ENCODE measurements around the gene MAD1L1. TPM values are rescaled to one million over a fixed set of nuclear protein-coding genes. Genes with fewer than 3 reads are reported as not detected.

MAD1L1 gene
- total RNA-seq, 1 donor from 2014 or later, result 41.4 TPM

DNA sequence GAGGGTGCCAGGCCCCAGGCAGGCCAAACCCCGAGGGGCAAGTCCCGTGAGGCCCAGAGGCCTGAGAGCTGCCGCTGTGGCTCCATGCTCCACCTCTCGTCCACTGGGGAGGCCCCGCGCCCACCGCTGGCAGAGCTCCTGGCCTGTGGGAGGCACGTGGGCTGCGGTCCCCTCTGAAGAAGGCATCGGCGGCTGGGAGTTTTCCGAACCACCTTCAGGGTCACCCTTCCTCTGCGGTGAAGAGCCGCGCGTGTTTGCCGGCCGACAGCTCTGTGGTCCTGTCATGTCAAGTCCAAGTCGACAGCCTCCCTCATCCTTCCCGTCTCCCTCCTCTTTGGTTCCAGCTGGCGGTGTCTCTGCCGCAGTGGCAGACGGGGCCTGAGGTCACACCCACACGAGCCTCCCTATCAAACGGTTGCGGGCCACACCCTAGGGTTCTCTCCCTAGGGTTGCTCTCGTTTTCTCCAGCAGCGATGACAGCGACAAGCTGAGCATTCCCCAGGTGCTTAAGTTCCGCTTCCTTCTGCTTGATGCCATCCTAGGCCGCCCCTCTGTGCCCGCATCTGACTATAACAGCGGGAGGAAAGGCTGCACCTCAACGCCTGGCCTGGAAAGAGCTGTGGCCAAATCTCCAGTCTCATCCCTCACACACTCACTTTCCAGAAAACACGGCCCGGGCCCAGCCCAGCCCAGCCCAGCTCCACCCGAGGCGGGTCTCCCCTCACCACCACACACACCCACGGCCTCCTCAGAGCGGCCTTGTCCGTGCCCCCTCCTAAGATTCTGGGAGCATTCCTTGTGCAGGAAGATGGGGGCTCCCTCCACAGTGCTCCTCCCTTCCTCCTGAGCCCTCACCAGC lies 377.6 kb downstream of the MAD1L1 start:
- peak; percentile 35 for DNase-seq (ENCODE audit: low spot score)

DNA sequence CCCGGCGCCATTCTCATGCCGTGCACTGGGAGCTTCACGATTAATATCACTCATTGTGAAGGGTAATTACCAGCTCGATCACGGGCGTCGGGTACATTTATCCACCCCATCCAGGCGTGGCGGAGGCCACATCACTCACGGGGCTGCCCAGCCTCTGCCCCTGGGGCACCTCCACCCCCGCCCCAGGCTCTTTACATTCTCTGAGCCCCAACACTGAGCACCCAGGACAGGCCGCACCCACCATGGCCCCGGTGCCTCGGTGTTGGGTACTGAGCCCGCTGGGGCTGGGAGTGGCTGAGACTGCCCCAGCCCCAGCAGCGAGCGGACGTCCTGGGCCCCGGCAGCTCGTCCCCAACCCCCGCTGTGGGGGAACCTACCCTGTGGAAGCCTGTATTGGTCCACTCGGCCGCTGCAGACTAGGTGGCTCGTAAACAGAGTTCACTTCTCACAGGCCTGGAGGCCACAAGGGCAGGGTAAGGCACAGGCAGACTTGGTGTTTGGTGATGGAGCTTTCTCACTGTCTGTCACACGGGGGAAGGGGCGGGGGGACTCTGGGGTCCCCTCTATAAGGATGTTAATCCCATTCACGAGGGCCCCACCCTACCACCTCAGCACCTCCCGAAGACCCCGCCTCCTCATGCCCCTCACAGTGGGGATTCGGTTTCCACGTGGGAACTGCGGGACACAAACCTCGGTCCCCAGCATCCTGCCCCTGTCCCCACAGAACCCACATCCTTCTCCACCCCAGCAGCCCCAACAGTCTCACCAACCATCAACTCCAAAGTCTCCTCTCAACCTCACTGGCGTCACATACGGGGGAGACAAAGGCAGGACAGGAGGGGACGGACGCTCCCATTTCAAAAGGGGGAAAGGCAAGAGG lies 378.5 kb downstream of the MAD1L1 start:
- DNase-seq (ENCODE audit: low spot score), result no peak

DNA sequence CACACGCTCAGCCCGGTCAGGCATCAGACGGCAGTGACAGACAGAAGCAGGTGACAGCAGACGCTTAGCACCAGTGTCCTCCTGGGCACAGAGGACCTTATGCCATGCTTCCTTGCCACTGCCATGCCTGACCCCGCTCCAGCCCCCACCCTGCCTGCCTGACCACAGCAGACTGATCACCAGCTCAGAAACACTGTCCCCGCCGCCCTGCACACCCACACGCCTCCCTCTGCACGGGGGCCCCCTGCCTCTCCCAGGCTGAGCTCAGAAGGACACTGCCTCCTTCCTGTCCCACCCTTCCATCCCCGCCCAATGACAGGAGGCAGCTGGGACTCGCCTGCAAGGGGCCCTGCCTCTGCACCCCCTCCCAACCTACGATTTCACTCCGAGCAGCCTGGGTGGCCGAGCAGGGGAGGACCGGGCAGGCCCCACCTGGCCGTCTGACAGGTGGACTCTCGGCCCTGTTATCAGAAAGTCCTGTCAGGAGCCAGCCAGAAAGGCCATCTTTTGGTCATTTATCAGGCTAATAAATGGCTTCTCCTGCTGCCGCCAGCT lies 379.2 kb downstream of the MAD1L1 start:
- no peak for DNase-seq (ENCODE audit: low spot score)

DNA sequence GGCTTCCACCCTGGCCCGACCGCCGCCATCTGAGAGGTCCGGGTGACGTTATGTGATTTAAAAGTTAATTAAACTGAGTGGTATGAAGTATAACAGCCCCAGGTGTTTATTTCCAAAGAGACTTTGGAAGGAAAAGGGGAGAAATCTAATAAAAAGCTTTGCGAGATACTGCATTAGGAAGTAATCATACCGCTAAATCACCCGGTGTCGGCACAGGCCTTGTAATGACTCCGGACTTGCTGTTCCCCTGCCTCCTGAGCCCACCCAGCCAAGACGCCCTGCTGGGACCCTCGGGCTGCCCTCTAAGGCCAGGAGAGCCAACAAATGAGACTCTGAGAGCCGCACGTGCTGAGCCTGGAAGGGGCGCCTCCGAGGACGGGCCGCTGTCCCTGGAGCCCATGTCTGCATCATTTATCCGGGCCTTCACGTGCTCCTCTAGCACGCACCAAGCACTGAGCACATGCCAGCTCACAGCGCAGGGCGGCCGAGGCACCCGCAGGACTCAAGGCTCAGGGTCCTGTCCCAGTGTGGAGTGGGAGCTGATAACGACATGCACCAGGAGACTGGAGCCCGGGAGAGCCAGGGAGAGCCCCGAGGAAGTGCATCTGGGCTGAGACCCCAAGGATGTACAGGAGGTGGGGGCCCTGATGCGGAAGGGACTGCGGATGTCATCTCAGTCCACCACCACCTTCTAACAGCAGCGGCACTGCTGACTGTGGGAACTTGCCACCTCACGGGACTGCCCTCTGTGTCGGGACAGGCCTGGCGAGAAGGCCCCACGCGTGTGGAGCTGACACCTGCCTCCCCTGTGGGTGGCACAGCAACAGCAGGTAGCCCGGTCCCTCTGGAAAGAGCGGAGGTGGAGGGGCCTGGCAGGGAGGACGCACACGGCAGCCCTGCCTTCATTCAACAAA lies 380.0 kb downstream of the MAD1L1 start:
- DNase-seq (ENCODE audit: low spot score), result no peak

DNA sequence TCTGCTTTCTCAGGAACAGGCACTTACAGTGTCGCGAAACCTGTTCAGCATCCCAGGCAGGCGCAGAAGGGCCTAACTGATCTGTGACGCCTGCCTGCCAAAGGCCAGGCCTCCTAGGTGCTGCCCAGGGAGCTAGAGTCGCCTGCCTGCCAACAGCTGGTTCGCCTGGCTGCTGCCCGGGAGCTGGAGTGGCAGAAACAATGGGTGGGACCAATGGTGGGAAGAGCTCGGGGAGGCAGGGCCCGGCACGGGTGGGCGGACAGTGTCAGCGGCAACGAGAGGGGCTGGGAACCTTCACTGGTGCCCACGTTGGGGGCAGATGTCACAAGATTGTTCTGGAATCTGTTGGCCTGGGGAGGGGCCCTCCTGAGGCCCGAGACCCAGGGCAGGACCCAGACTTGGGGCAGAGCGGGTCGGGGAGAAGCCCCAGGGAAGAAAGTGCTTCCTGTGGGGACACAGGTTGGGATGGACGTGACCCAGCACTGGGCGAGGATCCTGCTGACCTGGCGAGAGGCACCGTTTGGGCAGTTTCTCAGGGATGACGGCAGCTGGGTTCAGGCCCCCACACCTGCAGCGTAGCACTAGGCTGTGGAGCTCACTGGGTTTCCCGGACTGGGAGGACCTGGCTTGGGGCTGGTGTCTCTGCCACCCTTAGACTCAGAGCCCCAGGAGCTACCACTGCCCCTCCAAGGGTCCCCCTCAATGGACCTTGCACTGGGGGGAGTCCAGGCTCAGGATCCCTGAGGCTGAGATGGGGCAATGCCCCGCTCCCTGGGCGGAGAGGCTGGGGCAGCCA lies 380.8 kb downstream of the MAD1L1 start:
- DNase-seq (ENCODE audit: low spot score), result no peak

DNA sequence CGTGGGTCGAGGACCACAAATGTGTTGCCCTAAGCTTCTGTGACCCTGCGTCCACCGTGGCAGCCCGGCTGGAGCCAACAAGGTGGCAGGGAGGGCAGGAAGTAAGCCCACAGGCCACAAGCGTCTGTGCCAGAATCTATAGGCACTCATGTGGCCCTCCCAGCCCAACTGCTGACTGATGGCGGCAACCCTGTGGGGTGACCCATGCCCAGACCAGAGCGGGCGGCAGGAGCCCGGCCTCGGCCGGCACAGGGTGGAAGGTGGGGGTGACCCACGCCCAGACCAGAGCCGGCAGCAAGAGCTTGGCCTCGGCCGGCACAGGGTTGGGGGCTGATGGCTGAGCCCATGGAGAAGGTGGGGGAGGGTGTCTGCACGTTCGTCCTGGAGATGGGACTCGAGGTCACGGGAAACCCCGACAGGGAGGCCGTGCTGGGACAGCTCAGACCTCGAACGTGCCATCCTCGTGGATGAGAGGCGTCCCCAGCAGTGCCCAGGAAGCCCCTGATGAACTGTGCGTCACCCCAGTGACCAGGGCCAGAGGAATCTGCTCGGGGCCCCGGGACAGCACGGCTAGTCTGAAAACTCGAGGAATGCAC lies 381.7 kb downstream of the MAD1L1 start:
- DNase-seq (ENCODE audit: low spot score), result no peak

DNA sequence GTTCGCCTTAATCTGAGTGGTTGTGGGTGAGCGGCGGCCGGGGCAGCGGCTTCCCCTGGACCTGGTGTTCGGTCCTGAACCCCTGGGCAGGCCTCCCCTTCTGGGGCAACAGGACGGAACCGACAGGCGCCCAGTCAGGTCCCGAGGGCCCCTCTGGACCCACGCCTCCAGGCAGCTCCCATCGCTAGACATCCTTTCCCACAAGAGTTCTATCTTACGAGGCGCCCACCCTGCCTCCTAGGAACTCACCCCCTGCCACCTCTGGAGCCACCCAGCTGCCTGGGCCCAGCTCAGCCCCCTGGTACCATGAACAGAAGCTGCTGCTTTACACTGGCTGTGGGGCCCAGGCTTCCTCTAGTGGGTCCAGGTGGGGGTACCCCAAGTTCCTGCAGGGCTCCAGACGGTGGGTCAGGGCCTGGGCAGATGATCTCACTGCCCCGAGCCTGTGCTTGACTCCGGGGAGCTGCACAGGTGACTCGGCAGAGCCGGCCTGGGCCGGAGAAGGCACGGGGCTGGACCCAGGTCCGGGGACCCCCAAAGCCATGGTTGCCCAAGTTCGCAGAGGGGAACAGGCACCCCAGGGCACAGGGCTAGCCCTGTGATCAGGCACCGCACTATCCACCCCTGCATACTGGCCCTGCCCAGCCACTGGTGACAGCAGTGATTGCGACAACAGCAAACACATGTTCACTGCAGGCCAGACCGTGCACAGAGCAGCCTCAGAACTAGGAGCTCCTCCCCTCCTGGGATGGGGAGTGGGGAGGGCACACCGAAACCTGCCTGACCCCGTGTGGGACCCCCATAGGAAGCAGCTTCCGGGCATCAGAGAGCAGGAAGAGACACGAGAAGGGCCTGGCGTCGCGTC lies 382.4 kb downstream of the MAD1L1 start:
- DNase-seq (ENCODE audit: low spot score), result no peak

DNA sequence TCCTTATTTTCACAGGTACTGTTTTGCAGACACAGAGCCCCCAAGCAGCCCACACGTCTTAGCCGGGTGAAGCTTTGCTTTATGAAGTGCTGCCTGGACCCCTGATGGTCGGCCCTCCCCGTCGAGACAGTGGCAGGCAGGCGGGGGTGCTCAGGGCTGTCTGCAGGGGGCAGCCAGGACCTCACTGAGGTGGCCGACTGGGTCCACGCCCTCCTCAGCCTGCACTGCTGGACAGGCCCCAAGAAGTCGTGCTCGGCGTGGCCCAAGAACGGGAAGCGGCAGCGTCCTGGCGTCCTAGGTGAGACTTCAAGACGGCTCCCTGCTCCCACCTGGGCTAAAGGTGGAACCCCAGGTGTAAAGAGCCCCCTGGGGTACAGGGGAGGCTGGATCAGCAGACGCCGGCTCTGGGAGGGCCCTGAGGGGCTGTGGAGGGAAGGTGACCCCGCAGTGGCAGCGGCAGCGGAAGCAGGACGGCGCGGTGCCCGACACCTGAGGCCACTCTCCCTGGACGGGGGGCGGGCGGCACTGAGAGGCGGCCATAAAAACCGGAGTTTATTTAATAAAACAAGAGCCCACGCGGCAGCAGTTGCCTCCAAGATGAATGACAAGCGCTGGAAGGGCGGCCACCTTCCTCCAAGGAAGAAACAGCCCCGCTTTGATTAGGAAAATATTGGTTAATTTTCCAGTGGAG lies 383.2 kb downstream of the MAD1L1 start:
- DNase-seq (ENCODE audit: low spot score), result no peak

DNA sequence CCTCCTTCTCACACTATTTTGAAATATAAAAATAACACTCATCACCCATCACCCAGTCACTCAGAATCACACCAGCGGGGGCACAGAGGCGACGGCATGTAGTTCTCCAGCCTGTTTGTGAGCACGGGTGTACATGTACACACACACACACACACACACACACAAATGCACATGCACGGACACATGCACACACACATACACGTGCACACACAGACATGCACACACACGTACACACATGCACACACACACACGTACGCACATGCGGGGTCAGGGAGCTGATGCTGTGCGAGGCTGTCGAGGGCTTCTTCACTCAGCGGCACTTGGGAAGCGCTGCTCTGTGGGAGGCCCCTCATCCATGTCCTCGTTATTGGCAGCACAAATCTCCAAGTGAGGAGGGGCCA lies 383.8 kb downstream of the MAD1L1 start:
- no peak for DNase-seq (ENCODE audit: low spot score)

DNA sequence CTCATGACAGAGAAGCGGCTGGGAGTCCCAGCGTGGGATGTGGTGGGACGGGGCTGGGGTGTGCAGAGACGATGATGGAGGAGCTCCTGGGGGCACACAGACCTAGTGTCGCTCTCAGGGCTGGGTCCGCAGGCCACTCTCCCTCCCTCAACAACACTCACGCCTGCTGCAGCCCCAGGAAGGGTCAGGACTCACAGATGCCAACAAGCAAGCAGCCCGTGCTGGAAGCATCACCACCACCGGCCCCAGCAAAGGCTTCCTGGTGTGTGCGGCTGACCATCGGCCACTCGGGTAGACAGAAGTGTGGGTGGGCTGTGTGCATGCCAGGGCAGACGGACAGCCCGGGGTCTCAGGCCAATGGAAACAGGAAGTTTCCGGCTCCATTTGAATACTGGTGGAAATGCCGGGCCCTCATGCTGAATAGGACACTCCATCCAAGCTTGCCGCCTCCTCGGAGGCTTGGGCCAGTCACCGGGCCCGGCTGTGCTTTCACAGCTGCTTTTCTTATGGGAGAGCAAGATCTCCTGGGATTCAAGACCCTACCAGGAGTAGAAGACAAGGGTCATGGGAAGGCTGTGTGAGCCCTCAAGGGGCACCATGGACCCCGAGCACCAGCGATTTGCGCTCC lies 384.6 kb downstream of the MAD1L1 start:
- DNase-seq (ENCODE audit: low spot score), result no peak

DNA sequence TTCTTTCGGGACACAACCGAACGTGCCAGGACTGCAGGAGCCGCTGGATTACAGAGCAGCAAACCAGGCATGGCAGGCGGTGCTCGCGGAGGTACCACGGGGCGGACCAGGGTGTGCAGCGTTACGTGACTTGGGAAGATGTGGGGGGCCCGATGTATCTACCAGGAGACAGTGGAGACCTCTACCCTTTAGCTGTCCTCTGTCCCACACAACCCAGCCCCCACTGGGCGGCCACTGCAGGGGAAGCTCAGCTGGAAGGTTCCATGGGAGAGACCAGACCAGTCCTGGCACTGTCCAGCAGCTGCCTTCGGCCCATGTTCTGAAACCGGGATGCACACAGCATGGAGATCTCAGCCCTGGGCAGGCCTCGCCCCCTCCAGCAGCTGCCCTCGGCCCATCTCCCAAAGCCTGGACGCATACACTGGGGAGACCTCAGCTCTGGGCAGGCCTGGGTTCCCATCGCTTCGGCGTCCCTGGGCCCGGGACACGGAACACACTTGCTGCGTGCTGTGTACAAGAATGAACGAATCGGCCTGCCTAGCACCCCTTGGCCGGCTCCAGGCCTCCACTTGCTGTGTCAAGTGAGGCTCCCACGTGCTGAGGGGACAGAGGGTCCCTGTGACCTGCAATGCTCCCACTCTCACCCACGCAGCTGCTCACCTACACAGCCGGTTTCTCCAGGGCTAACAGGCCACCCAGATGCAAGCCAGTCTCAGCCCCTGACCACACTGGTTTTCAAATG lies 385.3 kb downstream of the MAD1L1 start:
- DNase-seq (ENCODE audit: low spot score), result no peak

DNA sequence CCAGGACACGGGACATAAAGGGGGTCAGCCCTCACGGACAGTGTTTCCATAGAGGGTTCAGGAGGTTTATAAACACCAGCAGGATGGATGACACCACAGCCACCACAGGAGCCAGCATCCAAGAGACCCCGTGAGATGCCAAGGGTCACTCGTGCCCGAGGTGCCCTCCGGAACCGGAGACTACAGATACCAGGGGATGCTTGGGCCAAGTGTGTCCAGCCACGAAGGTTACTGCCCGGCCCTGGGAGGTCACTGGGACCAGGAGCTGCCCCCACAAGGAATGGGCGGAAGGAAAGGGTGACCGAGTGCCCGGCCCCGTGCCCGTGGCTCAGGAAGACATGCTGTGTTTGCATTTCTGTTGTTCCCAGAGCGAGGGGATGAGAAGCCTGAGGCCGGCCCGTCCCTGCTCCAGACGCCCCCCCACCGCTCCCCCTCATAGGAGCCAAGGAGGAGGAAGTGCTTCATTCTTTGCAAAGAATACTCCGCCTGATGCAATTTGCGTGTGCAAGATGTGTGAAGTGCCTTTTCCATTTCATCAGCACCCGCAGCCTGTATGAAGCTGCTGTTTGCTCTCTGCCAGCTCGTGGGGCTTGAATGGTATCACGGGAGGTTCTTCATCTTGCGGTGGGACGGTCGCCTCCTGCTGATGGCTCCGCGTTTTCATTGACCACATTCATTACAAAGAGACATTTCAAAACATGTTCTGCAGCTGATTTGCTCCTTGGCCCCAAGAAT lies 386.2 kb downstream of the MAD1L1 start:
- no peak for DNase-seq (ENCODE audit: low spot score)

DNA sequence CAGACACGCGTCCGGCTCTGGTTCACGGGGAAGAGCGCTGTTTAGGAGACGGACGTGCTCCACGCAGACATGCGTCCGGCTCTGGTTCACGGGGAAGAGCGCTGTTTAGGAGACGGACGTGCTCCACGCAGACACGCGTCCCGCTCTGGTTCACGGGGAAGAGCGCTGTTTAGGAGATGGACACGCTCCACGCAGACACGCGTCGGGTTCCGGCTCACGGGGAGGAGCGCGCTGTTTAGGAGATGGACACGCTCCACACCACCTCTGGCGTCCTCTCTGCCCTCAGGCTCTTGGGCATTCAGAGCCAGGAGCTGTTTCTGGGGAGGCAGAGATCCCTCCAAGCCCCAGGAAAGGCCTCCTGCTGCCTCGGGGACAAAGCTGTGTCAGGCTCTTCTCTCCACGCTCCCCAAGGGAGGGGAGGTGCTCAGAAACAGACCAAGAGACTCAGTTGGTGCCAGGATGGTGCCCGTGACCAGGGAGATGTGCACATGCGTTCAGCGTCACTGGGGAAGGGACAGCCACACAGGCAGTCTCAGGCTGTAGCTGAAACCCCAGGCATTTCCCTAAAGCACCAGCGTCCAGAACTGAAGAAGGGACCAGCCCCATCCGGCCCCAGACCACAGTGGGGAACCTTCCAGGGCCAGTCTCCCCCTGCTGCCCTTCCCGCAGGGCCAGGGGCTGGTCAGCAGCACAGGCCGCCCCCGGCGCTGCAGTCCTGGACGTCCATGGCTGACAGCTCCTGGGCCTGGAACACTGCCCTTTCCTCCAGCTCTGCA lies 387.0 kb downstream of the MAD1L1 start:
- DNase-seq (ENCODE audit: low spot score), result no peak

DNA sequence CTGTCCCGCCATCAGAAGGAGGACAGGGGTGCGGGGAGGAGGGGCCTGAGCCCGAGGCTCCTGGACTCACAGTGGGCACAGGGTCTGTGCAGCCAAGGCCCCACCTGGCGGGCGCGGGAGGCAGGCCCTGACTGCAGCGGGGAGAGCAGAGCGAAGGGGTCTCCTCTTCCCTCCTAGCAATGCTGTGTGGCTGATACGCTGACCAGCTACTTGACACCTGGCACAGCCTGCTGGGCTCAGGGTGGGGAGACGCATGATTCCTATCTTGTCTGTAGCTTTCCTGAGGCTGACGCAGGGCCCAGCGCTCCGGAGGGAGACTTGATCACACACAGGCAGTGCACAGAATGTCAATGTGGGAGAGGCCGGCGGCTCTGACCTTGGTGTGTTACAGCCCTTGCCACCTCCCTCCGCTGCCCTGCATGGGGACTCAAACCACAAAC lies 387.8 kb downstream of the MAD1L1 start:
- DNase-seq (ENCODE audit: low spot score), result no peak

DNA sequence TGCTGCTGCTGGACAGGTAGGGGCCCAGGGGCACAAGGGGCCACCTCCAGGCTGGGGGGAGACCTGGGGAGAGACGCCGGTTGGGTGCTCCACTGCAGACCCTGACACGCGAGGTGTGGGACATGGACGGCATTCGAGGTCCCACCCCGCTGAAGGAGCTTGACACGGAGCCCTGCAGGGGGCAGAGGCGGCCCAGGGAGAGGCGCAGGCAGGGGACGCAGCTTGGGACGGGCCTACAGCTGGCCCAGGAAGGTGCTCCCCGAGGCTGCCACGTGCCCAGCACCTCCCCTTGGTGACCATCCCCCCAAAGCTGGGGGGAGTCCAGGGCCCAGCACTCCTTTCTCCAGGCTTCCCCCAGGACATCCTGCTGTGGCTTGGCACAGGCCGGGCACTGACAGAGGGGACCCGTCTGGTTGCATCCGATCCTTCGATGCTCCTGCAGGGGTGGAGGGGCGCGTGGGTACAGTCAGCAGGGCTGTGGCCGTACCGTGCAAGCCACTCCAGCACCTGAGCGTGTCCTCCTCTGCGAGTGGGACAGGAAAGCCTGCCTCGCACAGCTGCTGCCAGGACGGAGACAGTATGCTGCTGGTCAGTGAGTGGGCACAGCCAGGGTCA lies 388.3 kb downstream of the MAD1L1 start:
- no peak for DNase-seq (ENCODE audit: low spot score)

Data from ureter (tissue), 1 donor.